GM23338 (cell line): ENCODE data around the gene NAALADL2. TPM values are rescaled to one million over a fixed set of nuclear protein-coding genes. Genes with fewer than 3 reads are reported as not detected.
A peak's percentile ranks its signal among the peaks of the same experiment; 100 is the strongest.

Experiments
- ATAC-seq: fragments of 200-7000 bp; cut with Tn5 transposase; 3 replicates; pipeline ENCODE4 v1.9.1; 2020
- DNase-seq: peaks from one replicate; pipeline ENCODE4 v3.0.0-alpha.2; 2015; ENCODE audit warnings: low spot score
- H2AFZ ChIP-seq: fragments of 200-600 bp; sonication (generic); 2 replicates; pipeline ENCODE4 v1.8.0; 2016; ENCODE audit warnings: antibody characterized with exemption, mild to moderate bottlenecking, moderate library complexity
- H3F3A ChIP-seq: fragments of 200-600 bp; sonication (generic); replicated peaks from 2 replicates; pipeline ENCODE4 v1.8.0; 2017; ENCODE audit warnings: antibody characterized with exemption, mixed run types, low read depth
- H3K27ac ChIP-seq: fragments of 200-600 bp; sonication (generic); 2 replicates; pipeline ENCODE4 v1.6.1; 2016; ENCODE audit warnings: low read depth
- H3K27me3 ChIP-seq: fragments of 200-600 bp; sonication (generic); 2 replicates; pipeline ENCODE4 v1.8.0; 2016; ENCODE audit warnings: mild to moderate bottlenecking, mixed run types, moderate library complexity; ENCODE audit not compliant: insufficient read depth
- H3K36me3 ChIP-seq: fragments of 200-600 bp; sonication (generic); 2 replicates; pipeline ENCODE4 v1.8.0; 2016; ENCODE audit warnings: mild to moderate bottlenecking; ENCODE audit not compliant: insufficient read depth
- H3K4me1 ChIP-seq: fragments of 200-600 bp; sonication (generic); 2 replicates; pipeline ENCODE4 v1.8.0; 2016; ENCODE audit warnings: mild to moderate bottlenecking, moderate library complexity; ENCODE audit not compliant: insufficient read depth
- H3K4me2 ChIP-seq: fragments of 200-600 bp; sonication (generic); 2 replicates; pipeline ENCODE4 v1.7.1; 2017; ENCODE audit warnings: mixed run types
- H3K4me3 ChIP-seq: fragments of 200-600 bp; sonication (generic); 2 replicates; pipeline ENCODE4 v1.6.1; 2016; ENCODE audit warnings: mixed run types
- H3K79me2 ChIP-seq: fragments of 200-600 bp; sonication (generic); replicated peaks from 2 replicates; pipeline ENCODE4 v1.8.0; 2017; ENCODE audit warnings: mild to moderate bottlenecking; ENCODE audit not compliant: insufficient read depth
- H3K9me2 ChIP-seq: fragments of 200-600 bp; sonication (generic); 2 replicates; pipeline ENCODE4 v1.8.0; 2017; ENCODE audit not compliant: insufficient read depth
- H4K20me1 ChIP-seq: fragments of 200-600 bp; sonication (generic); replicated peaks from 2 replicates; pipeline ENCODE4 v1.8.0; 2017; ENCODE audit warnings: mild to moderate bottlenecking; ENCODE audit not compliant: insufficient read depth
- H3K27ac Mint-ChIP-seq: 2 replicates; pipeline ENCODE4 v1.8.0; 2020; ENCODE audit warnings: inconsistent platforms, mild to moderate bottlenecking, moderate library complexity, mixed read lengths
- H3K27me3 Mint-ChIP-seq: 3 replicates; pipeline ENCODE4 v1.8.0; 2022; ENCODE audit warnings: low read depth, mild to moderate bottlenecking, moderate library complexity, mixed read lengths, inconsistent platforms; ENCODE audit not compliant: insufficient read depth, poor library complexity
- H3K36me3 Mint-ChIP-seq: 3 replicates; pipeline ENCODE4 v1.8.0; 2021; ENCODE audit warnings: low read depth, mild to moderate bottlenecking, inconsistent platforms, moderate library complexity, mixed read lengths
- H3K4me1 Mint-ChIP-seq: 3 replicates; pipeline ENCODE4 v1.8.0; 2020; ENCODE audit warnings: mild to moderate bottlenecking, inconsistent platforms, mixed read lengths
- H3K4me3 Mint-ChIP-seq: 3 replicates; pipeline ENCODE4 v1.8.0; 2021; ENCODE audit warnings: moderate library complexity, mild to moderate bottlenecking, inconsistent platforms, mixed read lengths
- H3K9me3 Mint-ChIP-seq: 3 replicates; pipeline ENCODE4 v1.8.0; 2020; ENCODE audit warnings: moderate library complexity, mild to moderate bottlenecking, inconsistent platforms, mixed read lengths
- ETS1 ChIP-seq: IDR thresholded peaks from 2 replicates; pipeline ENCODE4 v1.6.1; 2016; ENCODE audit warnings: antibody characterized with exemption
- EZH2 ChIP-seq: fragments of 200-600 bp; sonication (generic); IDR thresholded peaks from one replicate; pipeline ENCODE4 v1.8.0; 2017; ENCODE audit warnings: antibody characterized with exemption, mild to moderate bottlenecking, low read depth; ENCODE audit not compliant: unreplicated experiment
- EZH2phosphoT487 ChIP-seq: fragments of 200-600 bp; sonication (generic); IDR thresholded peaks from one replicate; pipeline ENCODE4 v1.8.1; 2018; ENCODE audit warnings: antibody characterized with exemption; ENCODE audit not compliant: unreplicated experiment
- JUNB ChIP-seq: IDR thresholded peaks from one replicate; pipeline ENCODE4 v1.6.1; 2016; ENCODE audit warnings: antibody characterized with exemption; ENCODE audit not compliant: unreplicated experiment
- NANOG ChIP-seq: IDR thresholded peaks from 2 replicates; pipeline ENCODE4 v1.6.1; 2016; ENCODE audit warnings: antibody characterized with exemption, borderline replicate concordance
- POLR2AphosphoS5 ChIP-seq: IDR thresholded peaks from 2 replicates; pipeline ENCODE4 v1.6.1; 2016; ENCODE audit warnings: antibody characterized with exemption, low read depth
- STAT1 ChIP-seq: IDR thresholded peaks from one replicate; pipeline ENCODE4 v1.6.1; 2016; ENCODE audit warnings: antibody characterized with exemption; ENCODE audit not compliant: unreplicated experiment
- ZNF114 ChIP-seq: fragments of 250-450 bp; sonication (Bioruptor Pico); IDR thresholded peaks from 2 replicates; pipeline ENCODE4 v1.5.0; 2020; ENCODE audit warnings: mild to moderate bottlenecking, moderate library complexity
- ZNF331 ChIP-seq: fragments of 250-450 bp; sonication (Bioruptor Pico); IDR thresholded peaks from 2 replicates; pipeline ENCODE4 v1.5.0; 2020; ENCODE audit warnings: low read depth, mild to moderate bottlenecking, moderate library complexity
- polyA plus RNA-seq: library from polyadenylated mRNA; unstranded; fragments of >200 nt; fragmentation: Nextera tagmentation; extraction: Ambion mirVana; gene quantifications from 2 replicates; pipeline ENCODE4 v1.2.1, GENCODE V29; 2016
- total RNA-seq: library from RNA; depleted of rRNA; stranded (reverse); fragments of >200 nt; shearing (Covaris generic); gene quantifications from 2 replicates; pipeline ENCODE4 v1.2.3, GENCODE V29; 2014
- TF ChIP-seq, protein P1 (sequence below): IDR thresholded peaks from one replicate; pipeline ENCODE4 v1.6.1; 2018; ENCODE audit warnings: antibody characterized with exemption; ENCODE audit not compliant: unreplicated experiment

NAALADL2 gene
- total and polyA plus RNA-seq, 2 experiments from 2014 or later: 1.6 to 2.6 TPM

- no peaks in the 10 kb centered on the region for H3K36me3 Mint-ChIP-seq
- H3K4me1 Mint-ChIP-seq: peaks cover 15% of the 10 kb centered on the region
- peaks cover 1% of the 10 kb centered on the region for H3K27me3 Mint-ChIP-seq
- H2AFZ ChIP-seq: peak overlapping the region; percentile 19; the same call in 1 of the 2 replicates
- H3K4me1 ChIP-seq: peaks cover 14% of the 10 kb centered on the region
- H3K4me2 ChIP-seq: peak overlapping the region; percentile 13; the same call in 1 of the 2 replicates
- H3F3A ChIP-seq: no peaks in the 10 kb centered on the region
- DNase-seq: peak; percentile 16
- no peaks in the 10 kb centered on the region for H3K79me2 ChIP-seq
- H3K36me3 ChIP-seq: no peaks in the 10 kb centered on the region
- no peak for ATAC-seq
- no peak overlapping the region for H3K4me3 ChIP-seq
- H3K27ac ChIP-seq: no peak overlapping the region
- H3K27ac Mint-ChIP-seq: no peak overlapping the region
- H3K9me2 ChIP-seq: no peaks in the 10 kb centered on the region
- no peak overlapping the region for H3K4me3 Mint-ChIP-seq
- no peaks in the 10 kb centered on the region for H4K20me1 ChIP-seq
- no peaks in the 10 kb centered on the region for H3K9me3 Mint-ChIP-seq
- H3K27me3 ChIP-seq: no peaks in the 10 kb centered on the region
- TF ChIP-seq JUNB (no peak), EZH2phosphoT487 (no peak), ZNF331 (no peak), EZH2 (no peak), ZNF114 (CRISPR knock-in tag) (no peak), NANOG (no peak)
These were observed 552.8 kb downstream of the NAALADL2 start for GRCh38 chr3:175411946-175412345.

DNA sequence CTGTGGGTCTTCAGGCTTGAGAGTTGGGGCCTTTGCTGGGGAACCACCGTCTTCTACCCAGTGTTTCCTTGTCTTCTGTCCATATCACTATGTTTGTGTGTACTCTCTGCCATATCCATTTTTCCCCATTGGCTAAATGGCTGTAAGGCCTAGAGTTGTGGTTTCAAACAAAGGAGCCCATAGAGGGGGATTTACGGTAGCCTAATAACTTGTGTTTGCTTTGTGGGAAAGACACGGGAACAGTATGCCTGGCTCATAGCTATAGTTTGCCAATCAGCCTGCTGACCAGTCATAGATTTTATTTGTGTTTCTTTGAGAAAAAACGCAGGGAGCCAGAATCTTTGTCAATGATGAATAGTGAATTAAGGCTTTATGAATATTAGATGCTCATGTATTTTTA is 554.8 kb downstream of the NAALADL2 start:
- H3K4me1 Mint-ChIP-seq: peaks cover 15% of the 10 kb centered on the region
- DNase-seq (no peak), ATAC-seq (no peak)
- Histone ChIP-seq H2AFZ (no peak overlapping the region), H3K4me2 (no peak overlapping the region), H3K27me3 (no peaks in the 10 kb centered on the region), H3K79me2 (no peaks in the 10 kb centered on the region), H3K36me3 (no peaks in the 10 kb centered on the region), H3K4me3 (no peak overlapping the region), H3F3A (no peaks in the 10 kb centered on the region), H4K20me1 (no peaks in the 10 kb centered on the region), H3K4me1 (peaks cover 14% of the 10 kb centered on the region), H3K9me2 (no peaks in the 10 kb centered on the region), H3K27ac (no peak overlapping the region)
- H3K27ac Mint-ChIP-seq: no peak overlapping the region
- no peaks in the 10 kb centered on the region for H3K36me3 Mint-ChIP-seq
- no peak for TF ChIP-seq ZNF114 (CRISPR knock-in tag)
- TF ChIP-seq ZNF331: no peak
- no peak overlapping the region for H3K4me3 Mint-ChIP-seq
- no peaks in the 10 kb centered on the region; the same call in 2 of the 3 replicates for H3K9me3 Mint-ChIP-seq
- peaks cover 1% of the 10 kb centered on the region for H3K27me3 Mint-ChIP-seq

DNA sequence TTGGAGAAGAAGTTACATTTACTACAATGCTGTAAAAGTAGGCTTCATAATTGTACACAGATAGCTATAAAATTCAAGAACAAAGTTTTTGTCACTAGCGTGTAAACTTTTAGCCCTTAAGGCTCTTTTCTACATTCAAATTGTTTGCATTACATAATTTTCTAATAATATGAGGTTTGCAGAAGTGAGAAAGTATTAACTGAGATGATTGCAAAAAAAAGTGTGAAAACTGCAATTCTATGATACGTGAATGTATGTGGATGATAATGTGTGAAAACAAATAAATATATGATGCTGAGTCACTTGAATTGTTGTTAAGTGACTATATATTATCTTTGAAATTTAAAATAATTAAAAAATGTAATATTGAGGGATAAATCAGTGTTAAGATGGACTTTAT is 557.5 kb downstream of the NAALADL2 start:
- Histone ChIP-seq H3K9me2 (no peaks in the 10 kb centered on the region), H3K27ac (no peak overlapping the region), H4K20me1 (no peaks in the 10 kb centered on the region), H3K27me3 (no peaks in the 10 kb centered on the region), H3K4me1 (peaks cover 8% of the 10 kb centered on the region), H3K4me2 (no peak overlapping the region), H3K36me3 (no peaks in the 10 kb centered on the region), H3F3A (no peaks in the 10 kb centered on the region), H2AFZ (no peak overlapping the region), H3K79me2 (no peaks in the 10 kb centered on the region), H3K4me3 (no peak overlapping the region)
- H3K9me3 Mint-ChIP-seq: no peaks in the 10 kb centered on the region; the same call in 2 of the 3 replicates
- no peaks in the 10 kb centered on the region for H3K36me3 Mint-ChIP-seq
- no peak overlapping the region for H3K27ac Mint-ChIP-seq
- H3K4me3 Mint-ChIP-seq: no peak overlapping the region
- peaks cover 5% of the 10 kb centered on the region; the same call in 2 of the 3 replicates for H3K4me1 Mint-ChIP-seq
- TF ChIP-seq NANOG: no peak
- TF ChIP-seq ZNF331: no peak
- no peak for TF ChIP-seq POLR2AphosphoS5
- no peak for TF ChIP-seq ETS1
- TF ChIP-seq, protein P1, sequence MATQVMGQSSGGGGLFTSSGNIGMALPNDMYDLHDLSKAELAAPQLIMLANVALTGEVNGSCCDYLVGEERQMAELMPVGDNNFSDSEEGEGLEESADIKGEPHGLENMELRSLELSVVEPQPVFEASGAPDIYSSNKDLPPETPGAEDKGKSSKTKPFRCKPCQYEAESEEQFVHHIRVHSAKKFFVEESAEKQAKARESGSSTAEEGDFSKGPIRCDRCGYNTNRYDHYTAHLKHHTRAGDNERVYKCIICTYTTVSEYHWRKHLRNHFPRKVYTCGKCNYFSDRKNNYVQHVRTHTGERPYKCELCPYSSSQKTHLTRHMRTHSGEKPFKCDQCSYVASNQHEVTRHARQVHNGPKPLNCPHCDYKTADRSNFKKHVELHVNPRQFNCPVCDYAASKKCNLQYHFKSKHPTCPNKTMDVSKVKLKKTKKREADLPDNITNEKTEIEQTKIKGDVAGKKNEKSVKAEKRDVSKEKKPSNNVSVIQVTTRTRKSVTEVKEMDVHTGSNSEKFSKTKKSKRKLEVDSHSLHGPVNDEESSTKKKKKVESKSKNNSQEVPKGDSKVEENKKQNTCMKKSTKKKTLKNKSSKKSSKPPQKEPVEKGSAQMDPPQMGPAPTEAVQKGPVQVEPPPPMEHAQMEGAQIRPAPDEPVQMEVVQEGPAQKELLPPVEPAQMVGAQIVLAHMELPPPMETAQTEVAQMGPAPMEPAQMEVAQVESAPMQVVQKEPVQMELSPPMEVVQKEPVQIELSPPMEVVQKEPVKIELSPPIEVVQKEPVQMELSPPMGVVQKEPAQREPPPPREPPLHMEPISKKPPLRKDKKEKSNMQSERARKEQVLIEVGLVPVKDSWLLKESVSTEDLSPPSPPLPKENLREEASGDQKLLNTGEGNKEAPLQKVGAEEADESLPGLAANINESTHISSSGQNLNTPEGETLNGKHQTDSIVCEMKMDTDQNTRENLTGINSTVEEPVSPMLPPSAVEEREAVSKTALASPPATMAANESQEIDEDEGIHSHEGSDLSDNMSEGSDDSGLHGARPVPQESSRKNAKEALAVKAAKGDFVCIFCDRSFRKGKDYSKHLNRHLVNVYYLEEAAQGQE: no peak
- no peak for TF ChIP-seq STAT1
- H3K27me3 Mint-ChIP-seq: peaks cover 1% of the 10 kb centered on the region
- DNase-seq (no peak), ATAC-seq (no peak)
